Measurements from ENCODE around the gene CAMTA1. TPM values are rescaled to one million over a fixed set of nuclear protein-coding genes. Genes with fewer than 3 reads are reported as not detected.

CAMTA1 gene
- total RNA-seq, 1 experiment from 2014 or later, result 85.2 TPM

- ChIA-PET CTCF (no interaction called here), POLR2A (ENCODE audit: low non-redundant PET) (no interaction called here)
- Histone ChIP-seq H3K27me3 (replicated peaks; ENCODE audit: insufficient read depth, low read depth, low read length, poor library complexity) (peaks cover 39% of the 10 kb centered on the region), H3K27ac (ENCODE audit: low read depth, low read length, poor library complexity, severe bottlenecking) (no peak overlapping the region), H3K4me1 (ENCODE audit: insufficient read depth, low read length, poor library complexity, severe bottlenecking) (no peaks in the 10 kb centered on the region), H3K9me3 (ENCODE audit: low read depth, low read length, poor library complexity, severe bottlenecking) (no peaks in the 10 kb centered on the region), H3K36me3 (ENCODE audit: insufficient read depth, low read length, poor library complexity, severe bottlenecking) (no peaks in the 10 kb centered on the region), H3K4me3 (ENCODE audit: low read depth, low read length, poor library complexity, severe bottlenecking) (no peak overlapping the region)
- no peak for TF ChIP-seq EZH2 (IDR thresholded peaks at IDR 0.05; ENCODE audit: borderline replicate concordance, low read depth, low read length, poor library complexity, severe bottlenecking)
- TF ChIP-seq CTCF (conservative IDR thresholded peaks at IDR 0.05; ENCODE audit: low read depth, low read length), result no peak
- DNase-seq (ENCODE audit: low spot score), result no peak
- no TSS peak for BruUV-seq (replicated peaks)
- intact Hi-C loops (cut with micrococcal nuclease; ENCODE audit: unreplicated experiment), result no loop called here
Measured at GRCh38 chr1:7698641-7699040, 913.4 kb downstream of the CAMTA1 start.

GRCh38 chr1:7702365-7702764, 917.1 kb downstream of the CAMTA1 start:
- H3K27ac ChIP-seq (ENCODE audit: low read depth, low read length, poor library complexity, severe bottlenecking), result no peak overlapping the region
- intact Hi-C loops (cut with micrococcal nuclease; ENCODE audit: unreplicated experiment), result no loop called here
- TF ChIP-seq EZH2 (IDR thresholded peaks at IDR 0.05; ENCODE audit: borderline replicate concordance, low read depth, low read length, poor library complexity, severe bottlenecking), result no peak
- TF ChIP-seq CTCF (conservative IDR thresholded peaks at IDR 0.05; ENCODE audit: low read depth, low read length), result no peak
- no peak overlapping the region for H3K4me3 ChIP-seq (ENCODE audit: low read depth, low read length, poor library complexity, severe bottlenecking)
- no peaks in the 10 kb centered on the region for H3K4me1 ChIP-seq (ENCODE audit: insufficient read depth, low read length, poor library complexity, severe bottlenecking)
- CTCF ChIA-PET, result no interaction called here
- BruUV-seq (replicated peaks), result no TSS peak
- peaks cover 66% of the 10 kb centered on the region for H3K27me3 ChIP-seq (replicated peaks; ENCODE audit: insufficient read depth, low read depth, low read length, poor library complexity)
- H3K9me3 ChIP-seq (ENCODE audit: low read depth, low read length, poor library complexity, severe bottlenecking), result no peaks in the 10 kb centered on the region
- no peaks in the 10 kb centered on the region for H3K36me3 ChIP-seq (ENCODE audit: insufficient read depth, low read length, poor library complexity, severe bottlenecking)
- POLR2A ChIA-PET (ENCODE audit: low non-redundant PET), result no interaction called here
- peak; percentile 35 for DNase-seq (ENCODE audit: low spot score)

- TF ChIP-seq CTCF (conservative IDR thresholded peaks at IDR 0.05; ENCODE audit: low read depth, low read length), result no peak
- TF ChIP-seq EZH2 (IDR thresholded peaks at IDR 0.05; ENCODE audit: borderline replicate concordance, low read depth, low read length, poor library complexity, severe bottlenecking), result peak; percentile 58
- BruUV-seq (replicated peaks), result no TSS peak
- H3K9me3 ChIP-seq (ENCODE audit: low read depth, low read length, poor library complexity, severe bottlenecking), result no peaks in the 10 kb centered on the region
- intact Hi-C loops (cut with micrococcal nuclease; ENCODE audit: unreplicated experiment), result no loop called here
- peaks cover 78% of the 10 kb centered on the region for H3K27me3 ChIP-seq (replicated peaks; ENCODE audit: insufficient read depth, low read depth, low read length, poor library complexity)
- POLR2A ChIA-PET (ENCODE audit: low non-redundant PET), result interaction anchor here (0.6 kb wide), 1 partner anchor 272 kb away, joined by 4 read pairs; no protein-coding TSS in a partner anchor
- H3K27ac ChIP-seq (ENCODE audit: low read depth, low read length, poor library complexity, severe bottlenecking), result no peak overlapping the region
- no peaks in the 10 kb centered on the region for H3K4me1 ChIP-seq (ENCODE audit: insufficient read depth, low read length, poor library complexity, severe bottlenecking)
- no peak for DNase-seq (ENCODE audit: low spot score)
- H3K4me3 ChIP-seq (ENCODE audit: low read depth, low read length, poor library complexity, severe bottlenecking), result no peak overlapping the region
- CTCF ChIA-PET, result interaction anchor here (0.6 kb wide), 1 partner anchor 1300 kb away, joined by 3 read pairs; no protein-coding TSS in a partner anchor
- no peaks in the 10 kb centered on the region for H3K36me3 ChIP-seq (ENCODE audit: insufficient read depth, low read length, poor library complexity, severe bottlenecking)
Measured at GRCh38 chr1:7703321-7704213, 918.3 kb downstream of the CAMTA1 start.

All from A673 (cell line).